Astrocyte (in vitro differentiated cells and primary cell): ENCODE results near the gene CARS1.

Source experiments
- EZH2 ChIP-seq: IDR thresholded peaks from 2 replicates; pipeline ENCODE4 v1.6.1; 2012; ENCODE audit warnings: mild to moderate bottlenecking, low read length, inconsistent platforms; ENCODE audit not compliant: insufficient read depth
- TF ChIP-seq, protein P1 (sequence below): IDR thresholded peaks from 2 replicates; pipeline ENCODE4 v1.5.1; 2011; ENCODE audit warnings: low read depth, mild to moderate bottlenecking, inconsistent platforms, low read length, moderate library complexity; ENCODE audit not compliant: insufficient read depth

DNA sequence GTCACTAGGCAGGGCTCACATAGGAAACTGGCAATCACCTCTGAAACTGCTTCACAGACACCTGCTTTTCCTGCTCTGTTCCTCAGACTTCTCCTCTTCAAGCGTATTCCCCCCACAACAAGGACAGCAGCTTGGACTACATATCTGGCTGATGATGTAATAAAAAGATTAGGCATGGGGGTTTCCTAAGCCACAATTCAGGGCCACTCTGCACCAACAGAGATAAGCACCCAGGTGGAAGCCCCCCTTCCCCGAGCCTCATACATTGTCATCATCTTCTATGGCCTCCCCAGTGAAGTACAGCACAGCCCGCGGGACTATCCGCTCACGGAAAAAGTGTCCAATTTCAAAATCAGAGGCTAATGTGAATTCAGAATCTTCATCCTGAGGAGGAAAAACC, 103.0 kb downstream of the CARS1 start:
- TF ChIP-seq, protein P1, sequence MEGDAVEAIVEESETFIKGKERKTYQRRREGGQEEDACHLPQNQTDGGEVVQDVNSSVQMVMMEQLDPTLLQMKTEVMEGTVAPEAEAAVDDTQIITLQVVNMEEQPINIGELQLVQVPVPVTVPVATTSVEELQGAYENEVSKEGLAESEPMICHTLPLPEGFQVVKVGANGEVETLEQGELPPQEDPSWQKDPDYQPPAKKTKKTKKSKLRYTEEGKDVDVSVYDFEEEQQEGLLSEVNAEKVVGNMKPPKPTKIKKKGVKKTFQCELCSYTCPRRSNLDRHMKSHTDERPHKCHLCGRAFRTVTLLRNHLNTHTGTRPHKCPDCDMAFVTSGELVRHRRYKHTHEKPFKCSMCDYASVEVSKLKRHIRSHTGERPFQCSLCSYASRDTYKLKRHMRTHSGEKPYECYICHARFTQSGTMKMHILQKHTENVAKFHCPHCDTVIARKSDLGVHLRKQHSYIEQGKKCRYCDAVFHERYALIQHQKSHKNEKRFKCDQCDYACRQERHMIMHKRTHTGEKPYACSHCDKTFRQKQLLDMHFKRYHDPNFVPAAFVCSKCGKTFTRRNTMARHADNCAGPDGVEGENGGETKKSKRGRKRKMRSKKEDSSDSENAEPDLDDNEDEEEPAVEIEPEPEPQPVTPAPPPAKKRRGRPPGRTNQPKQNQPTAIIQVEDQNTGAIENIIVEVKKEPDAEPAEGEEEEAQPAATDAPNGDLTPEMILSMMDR, result no peak
- TF ChIP-seq EZH2, result no peak
